SK-N-MC (cell line): ENCODE measurements around the gene IL36B.

ENCODE experiments used
- EZH2 ChIP-seq: fragments of 200-600 bp; sonication (generic); IDR thresholded peaks from one replicate; pipeline ENCODE4 v1.6.1; 2017; ENCODE audit warnings: antibody characterized with exemption
- POLR2AphosphoS5 ChIP-seq: IDR thresholded peaks from 2 replicates; pipeline ENCODE4 v1.6.1; 2012; ENCODE audit warnings: mild to moderate bottlenecking, low read depth, low read length, borderline replicate concordance

GRCh38 chr2:113041871-113042270, 10.8 kb downstream of the IL36B start:
- TF ChIP-seq POLR2AphosphoS5 (no peak), EZH2 (no peak)
